Suppressor macrophage (primary cell): Measurements from ENCODE around the gene ERO1B.

Experiments used
- DNase-seq, 4 experiments: peaks; one replicate each; pipeline ENCODE4 v3.0.0-alpha.2; 2020 to 2022

ERO1B gene

DNA sequence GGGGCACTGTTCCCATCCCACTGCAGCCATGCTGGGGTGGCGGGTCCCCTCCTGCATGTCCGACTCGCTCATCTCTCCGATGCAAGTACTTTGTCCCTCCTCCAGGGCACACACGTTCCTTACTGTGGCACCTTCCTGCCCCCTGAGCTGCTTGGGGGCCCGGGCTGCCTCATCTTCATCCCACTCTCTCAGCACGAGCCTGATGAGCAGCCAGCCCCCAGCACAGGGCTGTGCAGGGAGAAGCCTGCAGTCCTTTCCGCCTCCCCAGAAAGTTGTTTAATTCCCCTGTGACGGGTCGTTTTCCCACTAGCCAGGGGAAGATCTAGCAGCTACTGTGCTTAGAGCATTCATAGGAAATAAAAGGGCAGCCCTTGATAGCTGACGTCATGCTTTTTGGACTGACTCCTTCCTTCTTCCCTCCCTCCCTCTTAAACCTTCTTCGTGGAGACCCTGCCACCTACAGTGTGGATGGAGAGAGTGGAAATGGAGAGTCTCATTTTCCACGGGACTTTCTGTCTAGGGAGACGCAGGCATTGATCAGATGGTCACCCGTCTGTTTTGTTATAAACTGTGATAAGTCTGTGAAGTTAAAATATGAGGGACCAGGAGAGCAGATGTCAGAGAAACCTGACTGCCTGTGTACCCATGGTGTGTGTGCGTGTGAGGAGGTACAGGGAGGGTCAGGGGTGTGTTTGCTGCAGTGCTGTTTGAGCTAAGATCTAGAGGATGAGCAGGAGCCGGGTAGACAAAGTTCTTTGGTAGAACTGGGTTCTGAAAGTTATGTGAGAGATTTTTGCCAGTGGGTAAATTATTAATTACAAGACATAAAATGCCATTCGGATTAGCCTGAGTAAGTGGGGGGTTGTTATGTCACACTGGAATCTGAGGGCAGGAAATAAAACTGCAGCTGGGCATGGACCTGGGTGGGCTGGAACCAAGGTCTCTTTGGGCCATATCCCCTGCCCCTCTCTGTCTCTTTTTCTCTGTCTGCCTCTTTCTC lies 105.1 kb downstream of the ERO1B start:
- DNase-seq: no peak

DNA sequence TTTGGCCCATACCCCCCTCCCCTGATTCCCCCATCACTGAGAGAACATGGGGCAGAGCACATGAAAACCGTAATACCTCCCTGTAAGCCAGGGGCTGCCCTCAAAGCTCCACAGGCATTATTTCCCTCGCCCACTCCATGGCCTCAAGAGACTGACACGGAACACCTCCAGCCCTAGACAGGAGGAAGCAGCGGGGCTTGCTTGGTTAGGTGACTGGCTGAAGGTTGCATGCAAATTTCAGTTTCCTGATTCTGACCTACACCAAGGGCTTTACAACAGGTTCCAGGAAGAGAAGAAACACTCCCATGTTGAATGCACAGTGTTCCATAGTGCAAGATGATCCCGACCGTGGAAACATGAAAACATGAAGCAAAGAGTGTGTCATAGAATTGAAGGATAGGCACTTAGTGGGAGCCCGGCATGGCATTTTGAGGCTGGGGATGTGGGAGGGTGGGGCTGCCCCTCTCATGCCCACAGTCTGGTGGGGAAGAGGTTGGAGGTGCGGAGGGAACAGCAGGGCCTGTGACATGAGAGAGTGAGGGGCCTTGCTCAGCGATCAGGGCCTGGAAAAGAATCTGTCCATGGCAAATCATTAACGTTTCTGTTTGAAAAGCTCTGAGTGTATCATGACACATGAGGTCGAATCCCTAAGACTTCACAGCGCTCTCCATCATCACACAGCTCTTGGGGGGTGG lies 106.0 kb downstream of the ERO1B start:
- DNase-seq: no peak

DNA sequence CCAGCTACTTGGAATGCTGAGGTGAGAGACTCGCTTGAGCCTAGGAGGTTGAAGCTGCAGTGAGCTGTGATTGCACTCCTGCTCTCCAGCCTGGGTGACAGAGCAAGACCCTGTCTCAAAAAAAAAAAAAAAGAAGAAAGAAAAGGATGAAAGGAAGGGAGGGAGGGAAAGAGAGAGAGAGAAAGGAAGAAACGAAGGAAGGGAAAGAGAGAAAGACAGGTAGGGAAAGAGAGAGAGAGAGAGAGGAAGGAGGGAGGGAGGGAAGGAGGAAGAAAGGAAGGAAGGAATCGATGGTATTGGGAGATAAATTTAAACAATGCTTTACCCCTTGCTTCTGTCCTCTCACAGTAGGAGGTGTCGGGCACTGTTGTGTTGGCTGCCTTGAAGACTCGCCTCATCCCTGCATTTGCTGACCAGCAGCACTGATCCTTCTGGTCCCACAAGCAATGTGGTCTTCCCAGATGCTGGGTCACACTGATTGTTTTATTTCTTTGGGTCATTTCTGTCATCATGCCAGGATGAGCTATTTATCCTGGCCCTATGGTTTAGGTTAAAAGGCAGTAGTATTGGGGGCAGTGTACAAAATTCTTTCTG lies 108.5 kb downstream of the ERO1B start:
- no peak for DNase-seq

DNA sequence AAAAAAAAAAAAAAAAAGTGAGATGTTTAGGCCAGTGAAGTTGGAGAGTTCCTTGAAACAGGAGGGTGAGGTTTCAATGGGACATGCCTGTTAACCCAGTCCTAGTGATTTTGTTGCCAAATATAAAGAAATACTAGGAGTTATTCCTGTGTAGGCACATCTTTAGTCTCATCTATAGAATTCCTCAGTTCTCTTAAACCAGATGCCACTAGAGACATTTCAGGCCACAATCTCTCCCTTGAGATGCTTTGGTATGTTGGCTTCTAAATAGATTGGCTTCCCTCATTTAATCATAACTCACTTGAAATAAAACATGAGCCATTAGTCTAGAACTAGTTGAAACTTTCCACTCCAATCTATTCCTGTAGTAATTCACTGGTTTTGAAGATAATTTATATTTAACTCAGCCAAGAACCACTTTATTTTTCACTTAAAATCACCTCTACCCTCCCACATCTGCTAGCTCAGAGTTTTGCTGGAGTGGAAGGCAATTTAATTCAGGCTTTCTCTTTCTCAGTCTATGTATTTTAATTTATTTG lies 109.6 kb downstream of the ERO1B start:
- DNase-seq: no peak

DNA sequence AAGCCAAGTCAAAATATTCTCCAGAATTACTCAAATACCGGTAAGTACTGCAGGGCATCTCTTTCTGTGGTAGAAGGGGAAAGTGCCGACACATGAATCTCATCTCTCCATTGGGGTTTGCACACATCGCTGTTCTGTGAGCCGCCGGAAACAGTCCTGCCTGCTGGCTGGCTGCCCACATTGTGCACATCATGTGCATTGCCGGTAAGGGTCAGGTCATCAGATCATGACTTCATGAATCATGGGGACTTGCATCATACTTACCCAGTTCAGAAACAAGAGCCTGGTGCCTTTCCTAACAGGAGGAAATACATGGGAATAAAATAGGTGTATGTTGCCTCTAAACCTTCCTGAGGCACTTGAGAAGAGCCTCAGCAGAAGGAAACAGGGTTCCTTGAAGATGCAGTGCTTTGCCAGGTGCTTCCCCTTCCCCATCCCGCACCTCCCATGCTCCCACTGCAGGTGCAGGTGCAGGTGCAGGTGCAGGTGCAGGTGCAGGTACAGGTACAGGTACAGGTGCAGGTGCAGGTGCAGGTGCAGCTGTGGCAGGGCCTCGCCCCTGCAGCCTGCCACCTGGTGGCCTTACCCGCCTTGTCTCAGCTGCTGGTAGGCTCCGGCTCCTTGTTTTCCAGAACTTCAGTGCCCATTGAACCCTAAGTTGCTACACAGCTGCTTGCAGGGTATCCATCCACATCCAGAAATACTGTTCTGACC lies 112.9 kb downstream of the ERO1B start:
- peak; percentile 91 to 96 (median 94) for DNase-seq

DNA sequence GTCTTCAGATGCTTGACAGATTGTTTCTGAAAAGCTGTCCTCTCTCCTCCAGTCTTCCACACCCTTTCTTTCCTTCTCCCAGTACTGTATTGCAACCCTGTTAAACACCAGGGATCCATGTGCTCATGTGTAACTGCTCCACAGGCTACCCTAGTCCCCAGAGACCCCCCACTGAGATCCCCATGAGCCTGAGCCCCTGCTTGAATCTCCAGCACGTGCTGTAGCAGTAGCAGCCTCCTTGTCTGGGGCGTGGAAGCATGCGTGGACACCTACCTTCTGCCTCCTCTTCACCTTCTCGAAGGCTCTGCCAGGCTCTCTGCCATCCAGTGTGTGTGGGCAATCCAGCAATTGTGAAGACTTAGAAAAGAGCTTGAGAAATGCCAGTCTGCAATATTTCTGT lies 114.2 kb downstream of the ERO1B start:
- no peak for DNase-seq

DNA sequence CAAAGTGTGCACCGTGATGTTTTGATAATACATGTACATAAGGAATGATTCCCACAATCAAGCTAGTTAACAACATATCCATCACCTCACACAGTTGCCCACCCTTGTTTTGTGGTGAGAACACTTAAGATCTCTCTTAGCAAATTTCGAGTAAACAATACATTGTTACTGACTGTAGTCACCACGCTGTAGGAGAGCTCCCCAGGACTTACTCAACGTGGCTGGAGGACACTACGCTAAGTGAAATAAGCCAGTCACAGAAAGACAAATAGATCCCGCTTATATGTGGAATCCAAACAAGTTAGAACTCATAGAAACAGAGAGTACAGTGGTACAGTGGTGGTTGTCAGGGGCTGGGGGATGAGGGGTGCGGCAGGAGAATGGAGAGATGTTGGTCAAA lies 114.6 kb downstream of the ERO1B start:
- DNase-seq: no peak

DNA sequence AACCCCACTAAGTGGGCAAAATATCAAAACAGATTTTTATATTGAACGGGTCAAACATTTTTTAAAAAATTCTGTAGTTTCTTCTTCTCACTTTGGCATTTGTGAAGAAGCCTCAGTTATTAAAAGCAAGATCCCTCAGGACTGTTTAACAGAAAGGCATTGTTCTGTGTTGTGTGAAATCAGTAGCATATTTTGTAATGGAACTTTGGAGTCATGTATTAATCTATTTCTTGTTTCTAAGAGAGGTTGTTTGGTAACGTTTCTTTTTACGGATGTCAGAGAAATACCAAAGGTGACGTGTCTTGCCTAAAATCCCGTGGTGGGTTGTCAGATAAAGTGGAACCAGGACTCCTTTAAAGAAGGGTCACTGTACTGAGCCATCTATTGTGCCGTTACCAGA lies 115.7 kb downstream of the ERO1B start:
- no peak for DNase-seq
